RWPE1 (cell line): Measurements from ENCODE around the gene RAP2A.
A peak's percentile ranks its signal among the peaks of the same experiment; 100 is the strongest.

ENCODE experiments used
- CTCF ChIA-PET: fragments of 350-600 bp; sonication (Branson Sonifier 250); formaldehyde crosslinking; extraction: SDS; loops from one replicate; lab custom pipeline; 2021; lab: Yijun Ruan, JAX
- POLR2A ChIA-PET: fragments of 400-600 bp; formaldehyde crosslinking; extraction: SDS; loops from one replicate; lab custom pipeline; 2020; ENCODE audit warnings: antibody characterized with exemption; ENCODE audit not compliant: low non-redundant PET; lab: Yijun Ruan, JAX
- DNase-seq: peaks from one replicate; pipeline ENCODE4 v3.0.0; 2012; ENCODE audit warnings: low spot score
- H3K27ac ChIP-seq: fragments of 450-650 bp; 2 replicates; pipeline ENCODE4 v1.5.1; 2017
- TF ChIP-seq, protein P1 (sequence below): fragments of 450-650 bp; conservative IDR thresholded peaks from 2 replicates; pipeline ENCODE4 v1.5.1; 2017; ENCODE audit warnings: low read depth, mild to moderate bottlenecking

The RAP2A gene

DNA sequence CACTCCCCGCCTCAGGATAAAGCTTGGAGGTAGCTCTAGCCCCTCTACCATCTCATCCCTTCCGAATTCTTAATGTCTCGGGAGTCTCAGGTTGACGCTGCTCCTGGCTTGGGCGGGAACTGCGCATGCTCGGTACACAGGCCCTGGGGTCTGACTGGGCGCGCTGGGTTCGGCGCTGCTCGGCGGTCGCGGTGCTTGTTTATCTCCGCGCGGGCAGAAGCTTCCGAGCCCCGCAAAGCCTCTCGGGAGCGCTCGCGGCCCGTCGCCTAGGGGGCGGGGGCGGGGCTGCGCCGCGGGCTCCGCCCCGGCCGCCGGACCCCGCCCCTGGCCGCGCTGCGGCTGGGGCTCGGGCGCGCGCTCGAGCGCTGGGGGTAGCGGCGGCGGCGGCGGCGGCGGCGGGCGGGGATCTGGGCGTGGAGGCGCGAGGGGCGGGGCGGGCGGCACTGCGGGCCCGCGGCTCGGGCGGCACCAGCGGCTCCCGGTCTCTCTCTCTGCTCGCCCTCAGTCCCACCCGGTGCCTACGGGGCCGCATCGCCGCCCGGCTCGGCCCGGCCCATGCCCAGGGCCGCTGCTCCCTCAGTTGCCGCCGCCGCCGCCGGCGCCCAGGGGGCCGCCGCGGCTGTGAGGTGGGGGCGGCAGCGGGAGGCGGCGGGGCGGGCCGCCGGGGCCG lies at the start of gene RAP2A:
Gene RAP2A, plus strand, starts transcription at position 443 of the 670 bp plus-strand sequence. CDS start 302 bp downstream, outside the sequence.
- TF ChIP-seq, protein P1, sequence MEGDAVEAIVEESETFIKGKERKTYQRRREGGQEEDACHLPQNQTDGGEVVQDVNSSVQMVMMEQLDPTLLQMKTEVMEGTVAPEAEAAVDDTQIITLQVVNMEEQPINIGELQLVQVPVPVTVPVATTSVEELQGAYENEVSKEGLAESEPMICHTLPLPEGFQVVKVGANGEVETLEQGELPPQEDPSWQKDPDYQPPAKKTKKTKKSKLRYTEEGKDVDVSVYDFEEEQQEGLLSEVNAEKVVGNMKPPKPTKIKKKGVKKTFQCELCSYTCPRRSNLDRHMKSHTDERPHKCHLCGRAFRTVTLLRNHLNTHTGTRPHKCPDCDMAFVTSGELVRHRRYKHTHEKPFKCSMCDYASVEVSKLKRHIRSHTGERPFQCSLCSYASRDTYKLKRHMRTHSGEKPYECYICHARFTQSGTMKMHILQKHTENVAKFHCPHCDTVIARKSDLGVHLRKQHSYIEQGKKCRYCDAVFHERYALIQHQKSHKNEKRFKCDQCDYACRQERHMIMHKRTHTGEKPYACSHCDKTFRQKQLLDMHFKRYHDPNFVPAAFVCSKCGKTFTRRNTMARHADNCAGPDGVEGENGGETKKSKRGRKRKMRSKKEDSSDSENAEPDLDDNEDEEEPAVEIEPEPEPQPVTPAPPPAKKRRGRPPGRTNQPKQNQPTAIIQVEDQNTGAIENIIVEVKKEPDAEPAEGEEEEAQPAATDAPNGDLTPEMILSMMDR = no peak
- DNase-seq = peak; percentile 78
- peak within 1 kb of the TSS; percentile 99 for H3K27ac ChIP-seq
- POLR2A ChIA-PET = interaction anchor here (0.6 to 0.9 kb wide), 4 partner anchors 56 to 212 kb away, joined by 3 to 5 read pairs (median 3); partner anchors contain the start of gene MBNL2
- CTCF ChIA-PET = no interaction called here

DNA sequence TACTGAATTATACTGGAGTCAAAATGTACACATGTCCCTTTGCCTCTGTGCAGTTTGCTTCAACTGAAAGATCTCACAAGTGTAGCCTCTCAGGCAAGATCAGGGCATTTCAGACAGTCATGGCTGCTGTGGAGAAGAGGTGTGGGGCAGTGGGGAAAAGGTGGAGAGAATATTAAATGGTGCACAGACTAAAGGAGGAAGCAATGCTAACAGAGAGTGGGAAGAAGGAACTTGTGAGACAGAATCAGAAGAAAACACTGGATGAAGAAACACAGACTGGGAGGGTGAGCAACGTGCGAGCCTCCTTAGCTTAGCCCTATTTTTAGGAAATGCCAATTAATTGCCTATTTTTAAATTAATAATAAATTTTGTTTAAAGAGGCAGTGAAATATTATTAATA lies 49.6 kb upstream of the RAP2A start:
- no peak for DNase-seq
- ChIA-PET POLR2A (no interaction called here), CTCF (no interaction called here)
- H3K27ac ChIP-seq = no peak overlapping the region
- TF ChIP-seq, protein P1 = no peak

DNA sequence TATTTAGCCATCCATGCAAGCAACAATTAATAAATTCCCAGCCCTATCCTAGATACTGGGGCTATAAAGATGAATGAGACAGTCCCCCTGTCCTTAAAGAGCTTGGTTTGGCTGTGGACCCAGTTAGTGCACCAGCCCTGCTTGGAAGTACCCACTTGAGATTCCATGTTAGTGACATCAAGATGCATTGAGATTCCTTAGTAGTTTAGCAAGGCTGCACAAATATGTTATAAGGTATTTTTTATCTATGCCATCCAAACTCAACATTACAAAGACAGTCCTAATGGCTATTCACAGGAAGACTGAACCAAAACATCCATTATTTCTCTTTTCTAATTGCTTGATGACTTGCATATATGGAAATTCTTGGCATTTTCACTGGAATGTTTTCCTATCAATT lies 48.8 kb upstream of the RAP2A start:
- POLR2A ChIA-PET = no interaction called here
- TF ChIP-seq, protein P1 = no peak
- no peak for DNase-seq
- CTCF ChIA-PET = interaction anchor here (0.8 to 1.4 kb wide), 2 partner anchors 74 to 275 kb away, joined by 3 to 4 read pairs; no protein-coding TSS in a partner anchor
- no peak overlapping the region for H3K27ac ChIP-seq

DNA sequence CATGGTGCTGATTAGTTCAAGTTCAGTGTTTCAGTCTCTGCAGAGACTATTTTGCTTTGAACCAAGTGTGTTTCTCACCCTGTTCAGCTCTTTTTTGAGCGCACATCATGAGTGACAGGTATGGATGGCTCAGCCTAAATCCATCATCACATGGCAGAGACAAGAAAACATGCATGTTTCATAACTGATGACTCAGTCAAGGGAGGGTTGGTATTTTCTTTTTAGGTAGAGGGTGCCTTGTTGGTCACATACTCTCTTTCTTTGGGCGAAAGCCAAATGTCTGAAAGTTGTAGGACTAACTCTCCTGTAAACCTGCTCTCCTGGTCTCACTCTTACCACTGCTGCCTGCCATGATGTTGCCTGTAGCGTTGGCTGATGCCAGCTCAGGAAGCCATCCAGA lies 48.1 kb upstream of the RAP2A start:
- peak; percentile 38 for DNase-seq
- no peak overlapping the region for H3K27ac ChIP-seq
- CTCF ChIA-PET = interaction anchor here (0.8 to 1.4 kb wide), 2 partner anchors 73 to 276 kb away, joined by 3 to 4 read pairs; no protein-coding TSS in a partner anchor
- POLR2A ChIA-PET = no interaction called here
- TF ChIP-seq, protein P1 = no peak

DNA sequence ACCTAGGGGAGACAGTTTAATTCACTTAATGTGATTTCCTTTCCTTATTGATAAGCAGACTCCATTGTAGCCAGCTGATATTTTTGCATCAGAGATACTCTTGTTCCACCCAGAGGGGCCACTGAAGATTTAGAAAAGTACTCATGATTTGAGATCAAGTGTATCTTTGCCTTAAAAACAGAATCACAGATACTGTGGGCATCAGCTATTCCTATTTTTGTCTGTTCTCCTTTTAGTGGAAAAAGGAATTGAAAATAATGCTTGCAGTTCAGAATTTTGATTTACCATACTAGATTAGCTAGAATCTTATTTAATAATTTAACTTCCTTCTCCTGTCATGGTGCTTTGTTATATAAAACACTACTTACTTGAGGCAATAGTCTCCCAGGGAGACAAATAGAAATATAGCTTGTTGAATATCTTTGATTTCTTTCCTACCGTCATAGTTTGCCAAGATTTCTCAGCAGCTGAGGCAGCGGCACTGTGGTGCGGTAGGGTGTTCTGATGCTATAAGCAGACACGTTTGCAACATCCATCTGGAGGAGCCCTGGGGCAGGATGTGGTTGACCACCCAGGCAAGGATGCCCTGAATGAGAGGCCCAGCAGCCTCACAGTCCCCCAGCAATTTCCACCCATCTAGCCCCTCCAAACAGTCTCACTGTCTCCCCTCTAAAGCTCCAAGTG lies 47.0 kb upstream of the RAP2A start:
- TF ChIP-seq, protein P1 = no peak
- no peak overlapping the region for H3K27ac ChIP-seq
- ChIA-PET CTCF (no interaction called here), POLR2A (no interaction called here)
- no peak for DNase-seq

DNA sequence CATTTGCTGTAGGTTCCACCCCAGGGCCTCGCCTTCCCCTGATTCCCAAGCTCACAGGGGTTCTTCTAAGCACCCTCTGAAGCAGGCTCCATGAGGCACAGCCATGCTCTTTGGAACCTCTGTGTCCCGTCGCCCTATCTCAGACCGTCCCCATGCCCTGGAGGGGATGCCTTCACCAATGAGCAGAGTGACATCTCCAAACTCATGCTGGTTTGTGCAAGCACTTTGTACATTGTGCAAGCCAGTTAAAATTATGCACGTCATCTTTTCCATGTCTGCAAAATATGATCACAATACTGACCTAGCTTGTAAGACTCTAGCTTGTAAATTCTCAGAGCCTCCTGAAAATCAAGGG lies 46.5 kb upstream of the RAP2A start:
- CTCF ChIA-PET = no interaction called here
- DNase-seq = no peak
- POLR2A ChIA-PET = no interaction called here

More for the DNA sequence above, 46.5 kb upstream of the RAP2A start:
- no peak overlapping the region for H3K27ac ChIP-seq
- TF ChIP-seq, protein P1 = no peak
